Endothelial cell (in vitro differentiated cells): ENCODE results near the gene HYCC2. TPM values are rescaled to one million over a fixed set of nuclear protein-coding genes. Genes with fewer than 3 reads are reported as not detected.
A peak's percentile ranks its signal among the peaks of the same experiment; 100 is the strongest.

Experiments
- DNase-seq: peaks from one replicate; pipeline ENCODE4 v3.0.0; 2021; ENCODE audit warnings: low spot score
- H3K27ac Mint-ChIP-seq: one replicate; pipeline ENCODE4 v1.8.0; 2021; ENCODE audit warnings: mixed read lengths, inconsistent platforms; ENCODE audit not compliant: unreplicated experiment
- H3K27me3 Mint-ChIP-seq: one replicate; pipeline ENCODE4 v1.8.0; 2021; ENCODE audit warnings: mild to moderate bottlenecking, moderate library complexity, mixed read lengths, inconsistent platforms; ENCODE audit not compliant: unreplicated experiment
- H3K36me3 Mint-ChIP-seq: one replicate; pipeline ENCODE4 v1.8.0; 2021; ENCODE audit warnings: mild to moderate bottlenecking, low read depth, mixed read lengths, inconsistent platforms; ENCODE audit not compliant: unreplicated experiment
- H3K4me1 Mint-ChIP-seq: one replicate; pipeline ENCODE4 v1.8.0; 2021; ENCODE audit warnings: mild to moderate bottlenecking, mixed read lengths, inconsistent platforms; ENCODE audit not compliant: unreplicated experiment
- H3K4me3 Mint-ChIP-seq: one replicate; pipeline ENCODE4 v1.8.0; 2021; ENCODE audit warnings: mild to moderate bottlenecking, mixed read lengths, inconsistent platforms; ENCODE audit not compliant: unreplicated experiment
- H3K9me3 Mint-ChIP-seq: one replicate; pipeline ENCODE4 v1.8.0; 2021; ENCODE audit warnings: mixed read lengths, inconsistent platforms; ENCODE audit not compliant: unreplicated experiment
- CTCF ChIP-seq: fragments of 200-600 bp; sonication (generic); IDR thresholded peaks from one replicate; pipeline ENCODE4 v1.5.0; 2021; ENCODE audit warnings: antibody characterized with exemption; ENCODE audit not compliant: unreplicated experiment
- total RNA-seq: library from RNA; stranded (reverse); fragmentation: NEBNext Ultra II Directional; extraction: Animal tissue kit (Norgen Biotek cat#: 25700); gene quantifications from one replicate; pipeline ENCODE4 v1.2.1, GENCODE V29; 2021; ENCODE audit not compliant: unreplicated experiment

The HYCC2 gene
- total RNA-seq, 1 donor from 2014 or later, result 25.1 TPM

GRCh38 chr2:201111096-201111495 lies 39.6 kb upstream of the HYCC2 start:
- Mint-ChIP-seq H3K9me3 (no peaks in the 10 kb centered on the region), H3K27me3 (no peaks in the 10 kb centered on the region), H3K4me1 (peaks cover 19% of the 10 kb centered on the region), H3K36me3 (peaks cover 9% of the 10 kb centered on the region), H3K4me3 (no peak overlapping the region), H3K27ac (no peak overlapping the region)
- no peak for DNase-seq
- no peak for TF ChIP-seq CTCF

GRCh38 chr2:201110615-201111014 lies 39.1 kb upstream of the HYCC2 start:
- H3K36me3 Mint-ChIP-seq, result peaks cover 9% of the 10 kb centered on the region
- no peaks in the 10 kb centered on the region for H3K9me3 Mint-ChIP-seq
- H3K4me3 Mint-ChIP-seq, result no peak overlapping the region
- no peak for TF ChIP-seq CTCF
- no peaks in the 10 kb centered on the region for H3K27me3 Mint-ChIP-seq
- no peak for DNase-seq
- H3K27ac Mint-ChIP-seq, result no peak overlapping the region
- H3K4me1 Mint-ChIP-seq, result peaks cover 17% of the 10 kb centered on the region

DNA sequence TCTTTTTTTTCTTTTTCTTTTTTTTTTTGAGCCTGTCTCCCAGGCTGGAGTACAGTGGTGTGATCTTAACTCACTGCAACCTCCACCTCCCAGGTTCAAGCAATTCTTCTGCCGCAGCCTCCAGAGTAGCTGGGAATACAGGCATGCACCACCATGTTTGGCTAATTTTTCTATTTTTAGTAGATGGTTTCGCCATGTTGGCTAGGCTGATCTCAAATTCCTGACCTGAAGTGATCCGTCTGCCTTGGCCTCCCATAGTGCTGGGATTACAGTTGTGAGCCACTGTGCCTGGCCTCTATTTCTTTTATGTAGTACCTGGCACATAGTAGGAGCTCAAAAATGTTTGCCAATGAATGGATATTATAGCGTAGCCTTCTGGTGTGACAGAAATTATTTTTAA lies 37.7 kb upstream of the HYCC2 start:
- Mint-ChIP-seq H3K27me3 (no peaks in the 10 kb centered on the region), H3K36me3 (peaks cover 5% of the 10 kb centered on the region), H3K4me3 (no peak overlapping the region), H3K27ac (no peak overlapping the region), H3K9me3 (no peaks in the 10 kb centered on the region), H3K4me1 (peaks cover 4% of the 10 kb centered on the region)
- TF ChIP-seq CTCF, result no peak
- no peak for DNase-seq

DNA sequence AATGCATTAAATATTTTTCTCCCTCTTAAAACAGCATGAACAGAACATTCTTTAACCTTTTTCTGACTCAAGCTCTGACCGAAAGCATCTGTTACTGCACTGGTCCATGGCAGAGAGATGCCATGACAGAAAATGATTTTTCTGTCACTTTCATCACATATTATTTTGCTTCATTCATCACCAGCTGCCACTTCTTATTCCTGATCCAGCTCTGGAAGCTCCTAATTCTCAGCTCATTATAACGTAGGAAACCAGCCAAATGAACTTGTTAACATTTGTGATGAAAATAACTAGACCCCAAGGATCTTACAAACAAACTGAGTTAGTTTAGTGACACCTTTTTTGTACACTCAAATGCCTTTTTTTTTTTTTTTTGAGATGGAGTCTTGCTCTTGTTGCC lies 36.9 kb upstream of the HYCC2 start:
- H3K36me3 Mint-ChIP-seq, result peaks cover 5% of the 10 kb centered on the region
- no peak for TF ChIP-seq CTCF
- H3K27ac Mint-ChIP-seq, result no peak overlapping the region
- peaks cover under 1% of the 10 kb centered on the region for H3K4me1 Mint-ChIP-seq
- no peaks in the 10 kb centered on the region for H3K9me3 Mint-ChIP-seq
- DNase-seq, result no peak
- no peak overlapping the region for H3K4me3 Mint-ChIP-seq
- no peaks in the 10 kb centered on the region for H3K27me3 Mint-ChIP-seq

DNA sequence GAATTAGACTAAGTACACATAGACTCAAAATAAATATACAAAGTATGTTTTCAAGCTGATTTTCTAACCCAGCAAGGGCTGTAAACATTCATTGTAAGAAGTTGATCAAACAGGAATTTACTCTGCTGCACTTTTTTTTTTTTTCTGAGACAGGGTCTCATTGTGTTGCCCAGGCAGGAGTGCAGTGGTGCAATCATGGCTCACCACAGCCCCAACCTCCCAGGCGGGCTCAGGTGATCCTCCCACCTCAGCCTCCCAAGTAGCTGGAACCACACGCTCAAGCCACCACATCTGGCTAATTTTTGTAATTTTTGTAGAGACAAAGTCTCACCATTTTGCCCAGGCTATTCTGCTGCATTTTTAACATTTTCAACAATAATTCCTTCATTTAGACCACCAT lies 36.2 kb upstream of the HYCC2 start:
- no peak for TF ChIP-seq CTCF
- peaks cover 5% of the 10 kb centered on the region for H3K36me3 Mint-ChIP-seq
- H3K4me3 Mint-ChIP-seq, result peak overlapping the region; percentile 14
- no peak overlapping the region for H3K27ac Mint-ChIP-seq
- no peaks in the 10 kb centered on the region for H3K4me1 Mint-ChIP-seq
- H3K27me3 Mint-ChIP-seq, result peaks cover under 1% of the 10 kb centered on the region
- no peaks in the 10 kb centered on the region for H3K9me3 Mint-ChIP-seq
- DNase-seq, result no peak
